Sigmoid colon (tissue), 4 donors: Measurements from ENCODE around the gene KCTD2.

ENCODE experiments used
- CTCF ChIP-seq, 4 experiments: fragments of 450-650 bp in 3 of 4; fragments of 200-600 bp in 1 of 4; IDR thresholded peaks; one replicate each; pipeline ENCODE4 v1.5.1; 2016 to 2019; ENCODE audit warnings: antibody characterized with exemption in 4 of 4, mild to moderate bottlenecking in 3 of 4, moderate library complexity in 2 of 4
- POLR2AphosphoS5 ChIP-seq, 4 donors: sonication (generic); formaldehyde crosslinking; IDR thresholded peaks; one replicate each; pipeline ENCODE4 v1.6.1; 2017; ENCODE audit warnings: antibody characterized with exemption in 4 of 4

GRCh38 chr17:75111777-75112335, 64.8 kb downstream of the KCTD2 start:
- TF ChIP-seq POLR2AphosphoS5 (IDR thresholded peaks at IDR 0.05) (no peak), CTCF (IDR thresholded peaks at IDR 0.05) (no peak)
